Suprapubic skin (tissue), 3 donors: Measurements from ENCODE around the gene TTC39A.

ENCODE experiments used
- CTCF ChIP-seq, 2 donors: fragments of 200-600 bp in 1 of 2; fragments of 450-650 bp in 1 of 2; sonication (generic) in 1 of 2; IDR thresholded peaks; one replicate each; pipeline ENCODE4 v1.5.1; 2016 to 2019; ENCODE audit warnings: antibody characterized with exemption in 2 of 2, mild to moderate bottlenecking in 1 of 2, moderate library complexity in 1 of 2
- POLR2AphosphoS5 ChIP-seq, 3 donors: sonication (generic); formaldehyde crosslinking; IDR thresholded peaks; one replicate each; pipeline ENCODE4 v1.6.1; 2017; ENCODE audit warnings: antibody characterized with exemption in 3 of 3

GRCh38 chr1:51344276-51344601, 13.9 kb upstream of the TTC39A start:
- TF ChIP-seq CTCF (IDR thresholded peaks at IDR 0.05) (no peak), POLR2AphosphoS5 (IDR thresholded peaks at IDR 0.05) (no peak)
